Measurements from ENCODE around the gene CUX1.

CUX1 gene

GRCh38 chr7:102075553-102076135 is 258.2 kb downstream of the CUX1 start:
- DNase-seq (ENCODE audit: low spot score): no peak

DNA sequence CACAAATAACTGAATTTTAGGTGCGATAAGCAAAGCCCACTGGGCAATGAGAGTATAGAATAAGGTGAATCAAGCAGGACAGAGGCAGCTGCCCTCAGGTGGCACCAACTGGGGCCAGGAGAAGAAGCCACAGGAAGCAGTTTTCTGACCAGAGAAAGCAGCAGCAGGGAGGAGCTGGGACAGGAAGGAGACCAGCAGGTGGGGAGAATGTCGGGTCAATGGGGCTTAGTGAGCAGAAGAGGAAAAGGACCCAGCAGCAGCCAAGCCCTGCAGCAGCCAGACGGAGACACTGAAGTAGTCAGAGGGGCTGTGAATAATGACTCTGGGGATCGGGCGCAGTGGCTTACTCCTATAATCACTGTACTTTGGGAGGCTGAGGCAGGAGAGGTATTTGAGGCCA is 259.7 kb downstream of the CUX1 start:
- no peak for DNase-seq (ENCODE audit: low spot score)

DNA sequence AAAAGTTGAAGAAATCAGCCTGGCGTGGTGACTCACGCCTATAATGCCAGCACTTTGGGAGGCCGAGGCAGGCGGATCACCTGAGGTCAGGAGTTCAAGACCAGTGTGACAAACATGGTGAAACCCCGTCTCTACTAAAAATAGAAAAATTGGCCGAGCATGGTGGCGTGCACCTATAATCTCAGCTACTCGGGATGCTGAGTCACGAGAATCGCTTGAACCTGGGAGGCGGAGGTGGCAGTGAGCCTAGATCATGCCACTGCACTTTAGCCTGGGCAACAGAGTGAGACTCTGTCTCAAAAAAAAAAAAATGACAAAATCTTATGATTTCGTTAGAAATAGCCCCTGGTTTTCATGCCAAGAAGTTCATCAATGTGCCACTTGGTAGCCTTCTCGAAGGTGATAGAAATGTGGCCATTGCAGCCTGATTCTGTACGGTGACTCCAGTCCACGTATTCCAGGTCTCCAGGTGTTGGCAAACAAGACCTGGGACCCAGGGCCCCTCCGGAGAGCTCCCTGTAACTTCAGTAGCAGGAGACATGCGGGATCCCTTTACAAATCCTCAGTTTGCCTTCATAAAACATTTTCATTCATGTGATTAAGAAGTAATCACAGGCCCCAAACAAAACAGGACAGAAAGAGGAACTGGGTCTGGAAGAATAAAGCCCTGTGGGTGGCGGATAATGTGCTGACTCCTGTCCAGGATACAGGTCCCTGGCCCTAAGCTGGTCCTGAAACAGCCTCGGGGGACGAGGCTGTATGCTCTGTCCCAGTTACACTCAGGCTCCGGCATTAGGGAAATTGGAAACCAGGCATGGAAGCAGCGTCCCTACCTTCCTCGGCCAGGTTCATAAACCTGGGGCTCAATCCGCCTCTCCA is 262.0 kb downstream of the CUX1 start:
- DNase-seq (ENCODE audit: low spot score): no peak

DNA sequence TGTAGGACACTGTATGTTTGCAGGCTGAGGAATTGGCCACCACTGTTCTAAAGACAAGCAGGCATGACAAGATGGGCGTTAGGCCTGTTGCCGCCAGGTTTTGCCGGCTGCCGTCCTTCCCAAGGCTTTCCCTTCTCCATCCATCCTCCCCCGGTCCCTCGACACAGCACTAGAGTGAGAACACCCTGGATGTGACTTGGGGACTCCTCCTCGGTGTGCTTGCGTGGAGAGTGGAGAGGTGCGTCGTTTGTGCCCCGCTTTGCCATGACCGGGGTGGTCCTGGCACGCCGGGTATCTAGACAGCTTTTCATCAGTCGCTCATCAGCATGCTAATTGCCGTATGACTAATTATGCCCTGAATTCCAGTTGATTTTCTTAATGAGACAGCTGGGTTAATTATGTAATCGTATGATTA is 262.6 kb downstream of the CUX1 start:
- DNase-seq (ENCODE audit: low spot score): no peak

DNA sequence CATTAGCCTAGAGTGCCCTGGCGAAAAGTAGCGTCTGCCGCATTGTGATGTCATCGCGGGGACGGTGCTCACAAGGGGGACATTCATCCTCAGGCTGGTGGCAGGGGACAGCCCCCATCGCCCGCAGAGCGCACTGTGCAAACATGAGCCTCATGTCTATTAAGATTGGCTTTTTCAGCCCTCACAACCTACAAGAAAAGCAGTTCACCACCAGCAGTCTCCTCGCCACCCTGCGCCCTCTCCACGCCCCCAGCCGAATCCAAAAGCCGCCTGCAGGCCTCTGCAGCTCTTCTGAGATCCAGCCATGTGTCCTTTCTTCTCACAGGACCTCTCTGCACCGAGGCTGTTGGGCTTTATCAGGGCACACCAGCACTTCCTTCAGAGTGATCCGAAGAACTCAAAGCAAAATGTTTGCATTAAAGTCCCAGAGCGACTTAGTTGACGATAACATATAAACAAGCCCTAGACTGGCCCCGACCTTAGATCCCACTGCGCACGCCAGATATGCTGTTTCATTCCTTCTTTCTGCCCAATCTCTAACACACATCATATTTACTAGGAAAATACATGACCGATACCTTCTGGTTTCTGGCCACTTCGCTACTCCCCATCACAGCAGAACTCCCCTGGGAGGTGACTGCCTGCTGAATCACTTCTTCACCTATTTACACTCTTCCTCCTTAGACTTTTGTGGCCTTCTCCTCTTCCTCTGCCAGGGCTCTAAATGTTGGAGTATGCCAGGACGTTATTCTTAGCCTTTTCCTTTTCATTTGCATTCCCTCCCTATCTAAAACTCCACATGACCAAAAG is 263.2 kb downstream of the CUX1 start:
- no peak for DNase-seq (ENCODE audit: low spot score)

DNA sequence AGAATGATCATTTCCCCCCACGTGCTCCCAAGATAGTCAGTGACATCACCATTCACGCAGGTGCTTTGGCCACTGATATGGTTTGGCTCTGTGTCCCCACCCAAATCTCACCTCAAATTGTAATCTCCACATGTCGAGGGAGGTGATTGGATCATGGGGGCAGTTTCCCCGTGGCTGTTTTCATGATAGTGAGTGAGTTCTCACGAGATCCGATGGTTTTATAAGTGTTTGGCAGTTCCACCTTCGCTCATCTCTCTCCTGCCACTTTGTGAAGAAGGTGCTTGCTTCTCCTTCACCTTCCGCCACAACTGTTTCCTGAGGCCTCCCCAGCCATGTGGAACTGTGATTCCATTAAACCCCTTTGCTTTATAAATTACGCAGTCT is 263.8 kb downstream of the CUX1 start:
- DNase-seq (ENCODE audit: low spot score): no peak

GRCh38 chr7:102082693-102083368 is 265.4 kb downstream of the CUX1 start:
- DNase-seq (ENCODE audit: low spot score): no peak

GRCh38 chr7:102085218-102085772 is 267.9 kb downstream of the CUX1 start:
- no peak for DNase-seq (ENCODE audit: low spot score)

DNA sequence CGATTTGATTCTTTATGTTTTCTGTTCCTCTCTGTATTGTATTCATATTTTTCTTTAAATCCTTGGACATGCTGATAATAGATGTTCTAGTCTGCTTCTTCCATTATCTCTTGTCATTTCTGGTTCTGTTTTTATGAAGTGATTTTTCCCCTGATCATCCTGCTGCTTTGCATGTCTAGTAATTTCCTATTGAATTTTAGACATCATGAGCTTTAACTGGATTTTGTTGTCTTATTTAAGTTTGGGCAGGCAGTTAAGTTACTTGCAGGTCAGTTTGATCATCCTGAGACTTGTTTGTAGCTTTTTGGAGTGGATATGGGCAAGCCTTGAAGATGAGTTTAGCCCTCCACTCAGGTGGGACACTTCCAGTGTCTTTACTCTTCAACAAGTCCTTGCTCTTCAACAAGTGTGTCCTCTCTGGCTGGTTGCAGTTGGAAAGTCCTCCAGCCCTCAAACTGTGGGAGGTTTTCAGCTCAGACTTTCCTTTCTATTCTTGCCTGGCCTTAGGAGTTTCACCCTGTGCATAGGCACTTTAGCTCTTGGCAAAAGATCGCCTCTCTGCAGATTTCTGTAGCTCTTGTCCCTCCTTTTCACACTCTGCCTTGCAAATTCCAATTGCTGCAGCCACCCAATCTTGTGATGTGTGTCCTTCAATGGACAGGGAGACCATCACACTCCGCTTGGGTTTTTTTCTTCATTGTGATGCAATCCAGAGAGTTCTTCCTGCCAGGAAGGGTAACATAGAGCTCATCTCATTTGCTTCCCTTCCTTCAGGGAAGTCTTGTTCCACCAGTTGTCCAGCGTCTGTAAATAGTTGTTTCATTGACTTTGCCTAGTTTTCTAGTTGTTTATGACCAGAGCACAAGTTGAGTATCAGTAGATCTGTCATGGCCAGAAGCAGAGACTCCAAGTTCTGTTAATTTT is 272.0 kb downstream of the CUX1 start:
- DNase-seq (ENCODE audit: low spot score): no peak

- no peak for DNase-seq (ENCODE audit: low spot score)
Measured at GRCh38 chr7:102093599-102094315, 276.3 kb downstream of the CUX1 start.

DNA sequence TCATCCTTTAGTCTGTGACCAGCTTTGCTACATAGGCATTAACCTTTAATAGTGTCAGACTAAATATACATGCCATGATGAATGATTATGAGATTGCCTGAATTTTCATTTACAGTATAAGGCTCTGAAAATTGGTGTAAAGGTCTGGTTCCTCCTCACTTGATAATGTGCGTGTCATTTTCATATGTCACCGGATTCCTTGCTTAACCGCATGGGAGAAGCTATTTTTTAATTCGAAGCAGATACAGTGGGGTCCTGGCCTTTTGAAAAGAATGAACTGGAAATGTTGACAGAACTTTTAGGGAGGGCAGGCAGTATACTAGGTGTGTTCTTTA is 276.9 kb downstream of the CUX1 start:
- no peak for DNase-seq (ENCODE audit: low spot score)

GRCh38 chr7:102095321-102096011 is 278.0 kb downstream of the CUX1 start:
- DNase-seq (ENCODE audit: low spot score): no peak

DNA sequence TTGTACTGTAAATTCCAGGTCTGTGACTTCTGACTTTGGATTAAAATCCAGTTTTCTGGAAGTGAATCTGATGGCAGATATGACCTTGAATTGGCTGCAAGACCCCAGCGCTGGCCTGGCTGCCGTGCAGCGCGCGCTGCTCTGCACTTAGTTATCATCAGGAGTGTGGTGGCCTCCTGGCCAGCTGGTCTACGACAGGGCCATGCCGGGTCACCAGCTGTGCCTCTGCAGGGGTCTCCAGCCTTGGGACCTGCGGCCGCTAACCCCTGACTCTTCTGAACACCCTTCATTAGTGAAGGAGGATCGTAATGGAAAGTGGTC is 278.5 kb downstream of the CUX1 start:
- no peak for DNase-seq (ENCODE audit: low spot score)

DNA sequence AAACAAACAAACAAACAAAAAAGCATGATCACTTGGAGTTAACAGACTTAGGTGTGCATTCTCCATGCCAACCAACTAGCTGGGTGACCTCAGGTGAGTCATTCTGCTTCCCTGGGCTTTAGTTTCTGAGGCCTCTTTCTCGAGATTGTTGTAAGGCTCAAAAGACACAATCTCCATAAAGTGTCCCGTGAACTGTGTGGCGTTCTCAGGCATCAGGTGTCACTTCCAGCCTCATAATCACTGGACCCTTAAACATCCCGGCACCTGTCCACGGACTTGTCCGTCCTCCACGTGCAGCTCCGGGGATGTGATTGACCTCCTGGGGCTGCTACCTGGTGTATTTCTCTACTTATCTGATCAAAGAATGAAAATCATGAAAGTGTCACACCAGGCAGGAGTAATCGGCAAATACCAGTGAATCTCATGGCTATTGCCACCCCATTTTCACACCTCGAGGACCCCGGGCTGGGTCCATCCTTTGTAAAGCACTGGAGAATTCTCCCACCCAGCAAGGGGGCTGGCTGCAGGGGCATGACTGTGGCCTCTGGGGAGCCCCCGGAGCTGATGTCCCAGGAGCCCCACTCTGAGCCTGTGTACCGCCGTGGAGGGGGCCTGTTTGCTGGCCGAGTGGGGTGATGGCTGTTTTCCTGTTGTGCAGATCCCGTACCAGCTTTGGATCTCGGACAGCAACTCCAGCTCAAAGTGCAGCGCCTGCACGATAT is 279.4 kb downstream of the CUX1 start:
- no peak for DNase-seq (ENCODE audit: low spot score)

DNA sequence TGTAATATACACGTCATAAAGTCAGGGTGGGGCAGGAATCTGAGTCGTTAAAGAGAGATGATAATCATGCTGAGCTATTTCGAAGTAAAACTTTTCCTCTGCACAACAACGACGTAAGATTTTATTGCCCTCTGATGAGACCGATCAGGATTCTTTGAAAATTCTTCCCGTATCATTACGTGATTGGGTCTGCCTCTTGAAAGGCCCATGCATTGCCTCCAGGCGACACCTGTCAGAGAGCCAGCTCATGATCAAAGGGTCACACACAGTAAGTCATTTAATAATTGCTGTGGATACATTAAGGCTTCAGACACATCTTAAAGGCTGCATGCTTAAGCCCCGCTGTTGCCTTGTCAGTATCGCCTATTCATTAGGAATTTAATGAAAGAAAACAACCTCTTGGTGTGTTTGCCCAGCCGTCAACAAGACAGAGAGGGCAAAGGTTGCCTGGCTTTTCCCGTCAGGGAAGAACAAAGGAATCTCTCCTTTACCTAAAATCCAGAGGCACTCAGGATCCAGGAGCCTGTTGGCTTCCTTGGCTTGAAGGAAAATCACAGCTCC is 280.3 kb downstream of the CUX1 start:
- no peak for DNase-seq (ENCODE audit: low spot score)

GRCh38 chr7:102098986-102099385 is 281.6 kb downstream of the CUX1 start:
- no peak for DNase-seq (ENCODE audit: low spot score)

GRCh38 chr7:102099474-102099873 is 282.0 kb downstream of the CUX1 start:
- DNase-seq (ENCODE audit: low spot score): no peak

DNA sequence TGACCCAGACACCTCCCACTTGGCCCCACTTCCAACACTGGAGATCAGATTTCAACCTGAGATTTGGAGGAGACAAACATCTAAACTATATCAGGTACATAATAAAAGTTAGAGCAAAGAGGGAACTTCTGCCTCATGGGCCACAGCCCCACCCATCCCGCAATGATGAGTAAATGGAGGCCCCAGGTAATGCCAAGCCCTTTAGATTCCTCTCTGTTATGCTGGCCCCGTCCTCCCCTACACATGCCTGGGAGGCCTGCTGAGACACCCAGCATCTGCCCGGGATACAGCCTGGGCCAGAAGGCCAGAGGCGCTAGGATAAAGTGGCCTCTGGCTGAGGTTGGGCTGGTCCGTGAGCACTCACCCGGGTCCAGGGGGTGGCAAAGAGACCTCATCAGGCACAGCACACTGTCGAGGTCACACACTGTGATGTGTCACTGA is 283.7 kb downstream of the CUX1 start:
- no peak for DNase-seq (ENCODE audit: low spot score)

- DNase-seq (ENCODE audit: low spot score): no peak
Measured at GRCh38 chr7:102101926-102102325, 284.5 kb downstream of the CUX1 start.

Data from NAMALWA (cell line).